NCI-H345 treated with DMSO at 0.1 percent for 48 hours (cell line): ENCODE results near the gene RIMBP2.

Experiments
- DNase-seq: peaks from one replicate; lab custom pipeline; 2025; ENCODE audit not compliant: unreplicated experiment; lab: John Stamatoyannopoulos, UW

Gene RIMBP2

GRCh38 chr12:130490674-130491073 is 225.4 kb downstream of the RIMBP2 start:
- DNase-seq, result no peak

GRCh38 chr12:130489293-130489692 is 226.8 kb downstream of the RIMBP2 start:
- no peak for DNase-seq

- no peak for DNase-seq
Measured at GRCh38 chr12:130488358-130488710, 227.8 kb downstream of the RIMBP2 start.

GRCh38 chr12:130487636-130488357 is 228.3 kb downstream of the RIMBP2 start:
- DNase-seq, result no peak

- no peak for DNase-seq
Measured at GRCh38 chr12:130486891-130487416, 229.1 kb downstream of the RIMBP2 start.

GRCh38 chr12:130486146-130486435 is 230.0 kb downstream of the RIMBP2 start:
- DNase-seq, result no peak

GRCh38 chr12:130485291-130486145 is 230.6 kb downstream of the RIMBP2 start:
- no peak for DNase-seq

GRCh38 chr12:130484221-130484620 is 231.9 kb downstream of the RIMBP2 start:
- no peak for DNase-seq

GRCh38 chr12:130483616-130484180 is 232.4 kb downstream of the RIMBP2 start:
- no peak for DNase-seq

GRCh38 chr12:130482448-130482847 is 233.7 kb downstream of the RIMBP2 start:
- no peak for DNase-seq

- no peak for DNase-seq
Measured at GRCh38 chr12:130481392-130481879, 234.7 kb downstream of the RIMBP2 start.

GRCh38 chr12:130480887-130481286 is 235.2 kb downstream of the RIMBP2 start:
- no peak for DNase-seq

GRCh38 chr12:130480231-130480630 is 235.9 kb downstream of the RIMBP2 start:
- DNase-seq, result no peak

- no peak for DNase-seq
Measured at GRCh38 chr12:130479401-130480125, 236.5 kb downstream of the RIMBP2 start.

- DNase-seq, result no peak
Measured at GRCh38 chr12:130478786-130479185, 237.3 kb downstream of the RIMBP2 start.

- DNase-seq, result no peak
Measured at GRCh38 chr12:130477701-130478100, 238.4 kb downstream of the RIMBP2 start.

GRCh38 chr12:130477266-130477665 is 238.8 kb downstream of the RIMBP2 start:
- no peak for DNase-seq

GRCh38 chr12:130476451-130477135 is 239.5 kb downstream of the RIMBP2 start:
- no peak for DNase-seq

- DNase-seq, result no peak
Measured at GRCh38 chr12:130474599-130475269, 241.4 kb downstream of the RIMBP2 start.

- no peak for DNase-seq
Measured at GRCh38 chr12:130473266-130473665, 242.8 kb downstream of the RIMBP2 start.
